HG03039 (cell line): Measurements from ENCODE around the gene NAIF1.
"Not testable (repeated sequence)": the region's sequence is repeated elsewhere in the genome, so short reads cannot be mapped to it uniquely, and the experiment has no call there.

Source experiments
- ATAC-seq: cut with Tn5 transposase; IDR thresholded peaks from one replicate; pipeline ENCODE4 v1.9.1; 2021; ENCODE audit warnings: mild to moderate bottlenecking, moderate library complexity; ENCODE audit not compliant: unreplicated experiment

Gene NAIF1

GRCh38 chr9:128088253-128088945, 21.3 kb upstream of the NAIF1 start:
- no peak for ATAC-seq

GRCh38 chr9:128087262-128087661, 20.1 kb upstream of the NAIF1 start:
- no peak for ATAC-seq

GRCh38 chr9:128085943-128086342, 18.8 kb upstream of the NAIF1 start:
- no peak for ATAC-seq

- no peak for ATAC-seq
These were observed 17.6 kb upstream of the NAIF1 start for GRCh38 chr9:128084746-128085145.

- ATAC-seq: no peak
These were observed 15.0 kb upstream of the NAIF1 start for GRCh38 chr9:128082151-128082550.

GRCh38 chr9:128081056-128081455, 13.9 kb upstream of the NAIF1 start:
- no peak for ATAC-seq

GRCh38 chr9:128080206-128080605, 13.1 kb upstream of the NAIF1 start:
- no peak for ATAC-seq

- ATAC-seq: no peak
These were observed 11.6 kb upstream of the NAIF1 start for GRCh38 chr9:128078504-128079434.

- no peak for ATAC-seq
These were observed 10.9 kb upstream of the NAIF1 start for GRCh38 chr9:128077847-128078503.

GRCh38 chr9:128073253-128073886, 6.2 kb upstream of the NAIF1 start:
- no peak for ATAC-seq

GRCh38 chr9:128072144-128073021, 5.3 kb upstream of the NAIF1 start:
- no peak for ATAC-seq

GRCh38 chr9:128071475-128071874, 4.4 kb upstream of the NAIF1 start:
- ATAC-seq: not testable (repeated sequence)

GRCh38 chr9:128070874-128071273, 3.8 kb upstream of the NAIF1 start:
- no peak for ATAC-seq

GRCh38 chr9:128068386-128069205, 1.5 kb upstream of the NAIF1 start:
- peak; percentile 5 for ATAC-seq

- ATAC-seq: peak; percentile 69
These were observed 695 bp upstream of the NAIF1 start, which contains the start of gene SLC25A25 for GRCh38 chr9:128067645-128068385. TSS of gene SLC25A25 (plus strand) at chr9:128068232. CDS start at chr9:128068320, 88 bp downstream.

- no peak for ATAC-seq
These were observed 1.0 kb downstream of the NAIF1 start for GRCh38 chr9:128065907-128066712.
